ENCODE results near the gene RIMS1. TPM values are rescaled to one million over a fixed set of nuclear protein-coding genes. Genes with fewer than 3 reads are reported as not detected.

Gene RIMS1
- total RNA-seq, 1 donor from 2014 or later = 24.7 TPM

- no peak for TF ChIP-seq CTCF (IDR thresholded peaks at IDR 0.05)
- Mint-ChIP-seq H3K27ac (ENCODE audit: unreplicated experiment) (peak overlapping the region; percentile 18), H3K9me3 (ENCODE audit: unreplicated experiment) (no peaks in the 10 kb centered on the region), H3K4me3 (ENCODE audit: unreplicated experiment) (no peak overlapping the region), H3K27me3 (ENCODE audit: unreplicated experiment) (no peaks in the 10 kb centered on the region), H3K36me3 (ENCODE audit: unreplicated experiment) (no peaks in the 10 kb centered on the region), H3K4me1 (ENCODE audit: unreplicated experiment) (peaks cover 15% of the 10 kb centered on the region)
- DNase-seq (ENCODE audit: extremely low spot score, unreplicated experiment) = no peak
Measured at GRCh38 chr6:72238900-72239299, 352.6 kb downstream of the RIMS1 start.

DNA sequence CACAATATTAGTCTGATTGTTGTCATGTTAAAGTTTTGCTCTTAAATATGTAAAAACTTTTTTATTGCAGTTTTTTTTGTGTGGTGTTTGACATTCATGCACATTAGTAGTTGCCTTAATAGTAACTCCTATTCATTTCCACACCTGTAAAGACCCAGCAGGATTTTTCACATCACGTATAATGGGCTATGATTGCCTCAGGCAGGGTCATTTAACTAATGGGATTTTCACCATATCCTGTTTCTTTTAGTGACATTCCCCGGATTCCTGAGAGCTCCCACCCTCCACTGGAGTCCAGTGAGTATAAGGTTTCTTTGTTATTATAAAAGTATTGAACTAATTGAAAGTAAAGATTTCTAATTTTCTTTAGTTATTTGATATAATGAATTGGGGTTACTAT is 359.2 kb downstream of the RIMS1 start:
- H3K27me3 Mint-ChIP-seq (ENCODE audit: unreplicated experiment) = no peaks in the 10 kb centered on the region
- H3K4me3 Mint-ChIP-seq (ENCODE audit: unreplicated experiment) = no peak overlapping the region
- no peak for DNase-seq (ENCODE audit: extremely low spot score, unreplicated experiment)
- no peak for TF ChIP-seq CTCF (IDR thresholded peaks at IDR 0.05)
- peaks cover 2% of the 10 kb centered on the region for H3K36me3 Mint-ChIP-seq (ENCODE audit: unreplicated experiment)
- H3K27ac Mint-ChIP-seq (ENCODE audit: unreplicated experiment) = no peak overlapping the region
- H3K9me3 Mint-ChIP-seq (ENCODE audit: unreplicated experiment) = peaks cover 6% of the 10 kb centered on the region
- peaks cover 19% of the 10 kb centered on the region for H3K4me1 Mint-ChIP-seq (ENCODE audit: unreplicated experiment)

GRCh38 chr6:72246926-72247325 is 360.6 kb downstream of the RIMS1 start:
- H3K27ac Mint-ChIP-seq (ENCODE audit: unreplicated experiment) = no peak overlapping the region
- no peaks in the 10 kb centered on the region for H3K27me3 Mint-ChIP-seq (ENCODE audit: unreplicated experiment)
- peaks cover 6% of the 10 kb centered on the region for H3K9me3 Mint-ChIP-seq (ENCODE audit: unreplicated experiment)
- DNase-seq (ENCODE audit: extremely low spot score, unreplicated experiment) = no peak
- H3K36me3 Mint-ChIP-seq (ENCODE audit: unreplicated experiment) = peaks cover 2% of the 10 kb centered on the region
- H3K4me3 Mint-ChIP-seq (ENCODE audit: unreplicated experiment) = no peak overlapping the region
- peaks cover 20% of the 10 kb centered on the region for H3K4me1 Mint-ChIP-seq (ENCODE audit: unreplicated experiment)
- TF ChIP-seq CTCF (IDR thresholded peaks at IDR 0.05) = peak; percentile 23

DNA sequence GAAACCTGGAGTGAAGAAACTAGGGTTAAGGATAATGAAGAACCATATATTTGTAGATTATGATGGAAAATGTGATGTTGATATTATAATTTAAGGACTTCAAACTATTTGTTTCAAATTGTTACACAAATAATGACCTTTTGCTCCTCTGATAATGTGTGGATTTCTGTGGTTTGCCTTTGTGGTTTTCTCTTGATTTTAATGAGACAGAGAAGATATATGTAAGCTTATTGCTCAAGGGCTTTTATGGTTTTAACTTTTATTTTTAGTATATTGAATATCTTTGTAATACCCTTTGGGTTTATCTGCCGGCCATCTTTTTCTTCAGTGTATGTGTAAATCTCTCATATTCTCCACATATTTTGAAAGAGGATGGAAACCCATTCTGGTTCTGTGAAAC is 362.3 kb downstream of the RIMS1 start:
- H3K27me3 Mint-ChIP-seq (ENCODE audit: unreplicated experiment) = no peaks in the 10 kb centered on the region
- DNase-seq (ENCODE audit: extremely low spot score, unreplicated experiment) = no peak
- H3K4me1 Mint-ChIP-seq (ENCODE audit: unreplicated experiment) = peaks cover 20% of the 10 kb centered on the region
- peaks cover 2% of the 10 kb centered on the region for H3K36me3 Mint-ChIP-seq (ENCODE audit: unreplicated experiment)
- no peak overlapping the region for H3K4me3 Mint-ChIP-seq (ENCODE audit: unreplicated experiment)
- peak overlapping the region; percentile 2 for H3K27ac Mint-ChIP-seq (ENCODE audit: unreplicated experiment)
- no peak for TF ChIP-seq CTCF (IDR thresholded peaks at IDR 0.05)
- peaks cover 6% of the 10 kb centered on the region for H3K9me3 Mint-ChIP-seq (ENCODE audit: unreplicated experiment)

DNA sequence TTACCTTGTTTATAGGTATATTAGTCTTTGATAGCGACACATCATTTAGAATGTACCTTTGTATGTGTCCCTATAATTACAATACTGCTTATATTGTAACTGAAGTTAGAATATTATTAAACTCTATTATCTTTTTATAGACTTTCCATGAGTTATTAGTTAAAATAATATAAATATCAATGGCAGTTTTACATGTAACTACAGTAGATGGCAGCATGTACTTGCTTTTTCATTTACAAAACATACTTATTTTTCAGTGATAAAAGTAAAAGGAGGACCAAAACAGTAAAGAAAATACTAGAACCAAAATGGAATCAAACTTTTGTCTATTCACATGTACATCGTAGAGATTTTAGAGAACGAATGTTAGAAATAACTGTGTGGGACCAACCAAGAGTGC is 364.3 kb downstream of the RIMS1 start:
- Mint-ChIP-seq H3K27ac (ENCODE audit: unreplicated experiment) (no peak overlapping the region), H3K4me1 (ENCODE audit: unreplicated experiment) (peaks cover 19% of the 10 kb centered on the region), H3K9me3 (ENCODE audit: unreplicated experiment) (peaks cover 6% of the 10 kb centered on the region), H3K36me3 (ENCODE audit: unreplicated experiment) (peaks cover 2% of the 10 kb centered on the region), H3K4me3 (ENCODE audit: unreplicated experiment) (no peak overlapping the region), H3K27me3 (ENCODE audit: unreplicated experiment) (no peaks in the 10 kb centered on the region)
- peak; percentile 55 for TF ChIP-seq CTCF (IDR thresholded peaks at IDR 0.05)
- DNase-seq (ENCODE audit: extremely low spot score, unreplicated experiment) = no peak

Measured in osteocyte (in vitro differentiated cells).